Endothelial cell of umbilical vein (primary cell): ENCODE measurements around the gene TMEM253. TPM values are rescaled to one million over a fixed set of nuclear protein-coding genes. Genes with fewer than 3 reads are reported as not detected.

Source experiments
- BruUV-seq: library from RNA; stranded (reverse); fragments of 400-500 nt; replicated peaks from 2 replicates; lab custom pipeline; 2021; lab: Mats Ljungman, UMichigan
- CTCF ChIA-PET: fragments of 300-600, 350-600 bp; sonication (Branson Sonifier 250); formaldehyde crosslinking; loops from one replicate; lab custom pipeline; 2021; ENCODE audit warnings: antibody characterized with exemption, inconsistent platforms; lab: Charles Lee
- POLR2A ChIA-PET: fragments of 300-600, 350-600 bp; sonication (Branson Sonifier 250); formaldehyde crosslinking; loops from one replicate; lab custom pipeline; 2021; ENCODE audit warnings: antibody characterized with exemption, inconsistent platforms; lab: Charles Lee
- DNase-seq: peaks from one replicate; pipeline ENCODE4 v3.0.0-alpha.2; 2011; ENCODE audit warnings: low read depth, low spot score
- FAIRE-seq: peaks from 2 replicates; lab custom pipeline; 2011; peaks lifted over from hg19 to GRCh38; lab: Jason Lieb, UNC
- H2AFZ ChIP-seq: 2 replicates; pipeline ENCODE4 v1.6.0; 2012; ENCODE audit warnings: low read depth, low read length, control low read depth, inconsistent platforms
- H3K27ac ChIP-seq: 2 replicates; pipeline ENCODE4 v1.5.1; 2011; ENCODE audit warnings: low read depth, mild to moderate bottlenecking, control low read depth, low read length, moderate library complexity; ENCODE audit not compliant: insufficient read depth
- H3K27me3 ChIP-seq, 2 experiments: 2 replicates each; pipeline versions ENCODE4 v1.6.0 to v1.6.1; 2011; ENCODE audit warnings: low read length in 2 of 2, mixed read lengths in 1 of 2; ENCODE audit not compliant: control insufficient read depth in 2 of 2, insufficient read depth in 2 of 2
- H3K36me3 ChIP-seq, 2 experiments: 2 replicates in 1 of 2; 3 replicates in 1 of 2; pipeline ENCODE4 v1.5.1; 2011; ENCODE audit warnings: low read length in 2 of 2, mild to moderate bottlenecking in 1 of 2, moderate library complexity in 1 of 2; ENCODE audit not compliant: control insufficient read depth in 2 of 2, insufficient read depth in 2 of 2; ENCODE audit errors: extremely low read depth in 1 of 2
- H3K4me1 ChIP-seq: 3 replicates; pipeline ENCODE4 v1.5.1; 2011; ENCODE audit warnings: mild to moderate bottlenecking, low read length; ENCODE audit not compliant: control insufficient read depth, insufficient read depth; ENCODE audit errors: extremely low read depth
- H3K4me2 ChIP-seq: 2 replicates; pipeline ENCODE4 v1.6.1; 2011; ENCODE audit warnings: low read length, control low read depth, mixed read lengths; ENCODE audit not compliant: insufficient read depth
- H3K4me3 ChIP-seq, 3 experiments: fragments of 200-600 bp in 1 of 3; sonication (generic), shearing (Covaris generic) in 1 of 3; replicated peaks in 1 of 3; 2 replicates each; pipeline ENCODE4 v1.5.1; 2011 to 2016; ENCODE audit warnings: control low read depth in 3 of 3, low read length in 3 of 3, mild to moderate bottlenecking in 2 of 3, inconsistent platforms in 1 of 3, low read depth in 1 of 3, moderate library complexity in 1 of 3; ENCODE audit not compliant: insufficient read depth in 1 of 3
- H3K79me2 ChIP-seq: 2 replicates; pipeline ENCODE4 v1.6.0; 2012; ENCODE audit warnings: low read length, inconsistent platforms; ENCODE audit not compliant: control insufficient read depth, insufficient read depth
- H3K9ac ChIP-seq: replicated peaks from 2 replicates; pipeline ENCODE3; 2011; ENCODE audit warnings: low read length, control low read depth; ENCODE audit not compliant: insufficient read depth; ENCODE audit errors: extremely low read depth
- H3K9me1 ChIP-seq: replicated peaks from 3 replicates; pipeline ENCODE4 v1.6.0; 2011; ENCODE audit warnings: mild to moderate bottlenecking, low read length; ENCODE audit not compliant: control insufficient read depth, insufficient read depth; ENCODE audit errors: extremely low read depth
- H3K9me3 ChIP-seq: replicated peaks from 2 replicates; pipeline ENCODE4 v1.5.1; 2012; ENCODE audit warnings: low read length, inconsistent platforms; ENCODE audit not compliant: control insufficient read depth, insufficient read depth
- H4K20me1 ChIP-seq: replicated peaks from 2 replicates; pipeline ENCODE3; 2011; ENCODE audit warnings: mild to moderate bottlenecking, low read length; ENCODE audit not compliant: control insufficient read depth, insufficient read depth; ENCODE audit errors: extremely low read depth
- EZH2 ChIP-seq: IDR thresholded peaks from 2 replicates; pipeline ENCODE4 v1.6.1; 2012; ENCODE audit warnings: borderline replicate concordance, low read depth, mild to moderate bottlenecking, moderate library complexity, low read length, inconsistent platforms; ENCODE audit not compliant: severe bottlenecking
- FOS ChIP-seq: IDR thresholded peaks from 2 replicates; pipeline ENCODE4 v1.6.1; 2011; ENCODE audit warnings: mild to moderate bottlenecking, low read length, moderate library complexity, borderline replicate concordance; ENCODE audit not compliant: insufficient read depth
- MYC ChIP-seq: IDR thresholded peaks from one replicate; pipeline ENCODE4 v1.6.1; 2011; ENCODE audit warnings: mild to moderate bottlenecking, low read depth, low read length
- POLR2A ChIP-seq: IDR thresholded peaks from 2 replicates; pipeline ENCODE4 v1.6.1; 2012; ENCODE audit warnings: low read depth, mild to moderate bottlenecking, control low read depth, low read length
- POLR2AphosphoS5 ChIP-seq: IDR thresholded peaks from 2 replicates; pipeline ENCODE4 v1.6.1; 2012; ENCODE audit warnings: low read depth, mild to moderate bottlenecking, control low read depth, low read length, moderate library complexity; ENCODE audit not compliant: insufficient read depth
- dilution Hi-C: fragments of 300-500 bp; cut with MboI; formaldehyde crosslinking; loops from one replicate; pipeline ENCODE4 v1.15.0; 2019; ENCODE audit warnings: low sequenced_read_pairs; ENCODE audit not compliant: extremely low pct_ligation_motif_present
- intact Hi-C: fragments of 100-400 bp; cut with micrococcal nuclease; formaldehyde crosslinking; loops from one replicate; pipeline ENCODE4 v1.10.0; 2022
- polyA plus RNA-seq, 4 experiments: library from polyadenylated mRNA; depleted of rRNA in 3 of 4; stranded (reverse) in 3 of 4; unstranded in 1 of 4; fragments of >200 nt; gene quantifications; 2 replicates each; pipeline versions ENCODE4 v1.2.1 to v1.2.3, GENCODE V29; 2011 to 2012; ENCODE audit warnings: missing spikeins in 1 of 4
- total RNA-seq: library from RNA; stranded (reverse); gene quantifications from 2 replicates; pipeline ENCODE4 v1.2.3, GENCODE V29; 2021
- TF ChIP-seq, protein P1 (sequence below): IDR thresholded peaks from 2 replicates; pipeline ENCODE4 v1.6.1; 2011; ENCODE audit not compliant: insufficient read depth, insufficient read length

The TMEM253 gene
- total and polyA plus RNA-seq, 2 donors (not counting 3 experiments of a cell fraction or from before 2014, with no cell fraction given): 0.25 TPM; not detected in 1

DNA sequence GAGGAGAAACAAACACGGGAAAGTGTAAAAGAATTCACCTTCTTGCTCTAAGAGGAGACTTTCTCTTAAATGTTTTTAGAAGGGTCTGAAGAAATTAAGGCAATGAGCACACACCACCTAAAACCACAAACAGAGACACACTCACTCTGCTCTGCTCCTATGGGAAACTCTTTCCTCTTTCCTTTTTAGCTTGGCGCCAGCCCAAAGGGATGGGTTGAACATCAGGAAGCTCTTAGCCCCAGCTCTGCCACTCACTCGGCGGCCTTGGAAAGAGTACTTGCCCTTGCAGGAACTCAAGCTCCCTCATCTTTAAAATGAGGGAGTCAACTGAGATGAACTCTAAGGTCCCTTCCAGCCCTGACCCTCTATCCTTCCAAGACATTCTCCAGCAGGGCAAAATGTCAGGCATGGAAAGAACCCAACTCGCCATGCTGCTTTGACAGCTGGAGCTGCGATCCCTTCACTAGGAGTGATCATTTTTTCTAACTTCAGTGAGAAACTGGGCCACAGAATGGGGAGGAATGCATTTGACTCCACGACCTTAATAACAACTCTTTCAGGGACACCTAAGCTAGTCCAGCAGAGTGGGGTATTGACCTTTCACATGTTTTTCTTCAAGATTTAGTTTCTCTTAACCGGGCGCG lies 44.2 kb upstream of the TMEM253 start:
- H3K9me1 ChIP-seq: no peaks in the 10 kb centered on the region
- intact Hi-C loops (no loop called here), dilution Hi-C loops (no loop called here)
- DNase-seq (no peak), FAIRE-seq (no peak)
- H3K9ac ChIP-seq: no peak overlapping the region
- BruUV-seq: no TSS peak
- H3K4me2 ChIP-seq: no peak overlapping the region
- H4K20me1 ChIP-seq: no peaks in the 10 kb centered on the region
- ChIA-PET POLR2A (no interaction called here), CTCF (interaction anchor here (0.8 to 1.6 kb wide), 3 partner anchors 12 to 42 kb away, joined by 3 to 6 read pairs (median 3); no protein-coding TSS in a partner anchor)
- no peaks in the 10 kb centered on the region for H3K9me3 ChIP-seq
- H3K79me2 ChIP-seq: no peaks in the 10 kb centered on the region
- H3K27ac ChIP-seq: no peak overlapping the region
- no peak for TF ChIP-seq POLR2AphosphoS5
- TF ChIP-seq EZH2: no peak
- TF ChIP-seq, protein P1, sequence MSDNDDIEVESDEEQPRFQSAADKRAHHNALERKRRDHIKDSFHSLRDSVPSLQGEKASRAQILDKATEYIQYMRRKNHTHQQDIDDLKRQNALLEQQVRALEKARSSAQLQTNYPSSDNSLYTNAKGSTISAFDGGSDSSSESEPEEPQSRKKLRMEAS: no peak
- TF ChIP-seq MYC: no peak
- TF ChIP-seq FOS: no peak
- no peak for TF ChIP-seq POLR2A
- H3K36me3 ChIP-seq: no peaks in the 10 kb centered on the region
- H3K27me3 ChIP-seq: peaks cover 12 to 19% of the 10 kb centered on the region in 2 experiments
- H2AFZ ChIP-seq: no peak overlapping the region
- H3K4me1 ChIP-seq: no peaks in the 10 kb centered on the region
- no peak overlapping the region for H3K4me3 ChIP-seq
